Left ventricle myocardium inferior (tissue), 1 donor: ENCODE measurements around the gene GABPB2. TPM values are rescaled to one million over a fixed set of nuclear protein-coding genes. Genes with fewer than 3 reads are reported as not detected.

Experiments used
- DNase-seq: peaks from one replicate; pipeline ENCODE4 v3.0.0-alpha.2; 2020
- H3K27ac ChIP-seq: fragments of 200-600 bp; replicated peaks from 2 replicates; pipeline ENCODE4 v1.8.0; 2021
- H3K27me3 ChIP-seq: fragments of 200-600 bp; 2 replicates; pipeline ENCODE4 v1.8.0; 2021; ENCODE audit warnings: low read depth
- H3K36me3 ChIP-seq: fragments of 200-600 bp; 2 replicates; pipeline ENCODE4 v1.8.0; 2021
- H3K4me1 ChIP-seq: fragments of 200-600 bp; 2 replicates; pipeline ENCODE4 v1.8.0; 2021
- H3K4me3 ChIP-seq: fragments of 200-600 bp; 2 replicates; pipeline ENCODE4 v1.8.0; 2021; ENCODE audit warnings: mild to moderate bottlenecking, moderate library complexity
- H3K9me3 ChIP-seq: fragments of 200-600 bp; replicated peaks from 2 replicates; pipeline ENCODE4 v1.8.0; 2021
- CTCF ChIP-seq: fragments of 200-600 bp; IDR thresholded peaks from 2 replicates; pipeline ENCODE4 v1.8.0; 2021; ENCODE audit warnings: antibody characterized with exemption, mild to moderate bottlenecking, borderline replicate concordance
- intact Hi-C: fragments of 100-400 bp; cut with micrococcal nuclease; formaldehyde crosslinking; loops from one replicate; pipeline ENCODE4 v1.11.0; 2022
- long read RNA-seq: library from polyadenylated mRNA; unstranded; transcript quantifications from one replicate; pipeline ENCODE4 v2.0.0, GENCODE V29; 2021
- total RNA-seq: library from RNA; stranded (reverse); fragmentation: NEBNext Ultra II Directional; extraction: Animal tissue kit (Norgen Biotek cat#: 25700); gene quantifications from one replicate; pipeline ENCODE4 v1.2.1, GENCODE V29; 2021
- donor health status: DM: no; HTN: yes; CAD: no; lungs with severe emphysema.

GABPB2 gene
- total RNA-seq = 12.2 TPM
- long read RNA-seq, partial matches to known transcripts = 1 of 4 reads
- long read RNA-seq, other reads (novel, unspliced or antisense) = 3 of 4 reads

GRCh38 chr1:151070474-151071276, at the start of gene GABPB2:
TSS of gene GABPB2 (plus strand) at chr1:151070761. CDS start at chr1:151088190, 17,429 bp downstream.
- peak; percentile 94 for TF ChIP-seq CTCF
- Histone ChIP-seq H3K27me3 (no peaks in the 10 kb centered on the region), H3K27ac (peak within 1 kb of the TSS; percentile 99), H3K9me3 (no peaks in the 10 kb centered on the region), H3K36me3 (peaks cover 23% of the 10 kb centered on the region), H3K4me1 (peaks cover 26% of the 10 kb centered on the region), H3K4me3 (peak within 1 kb of the TSS; percentile 80)
- intact Hi-C loops = no loop called here
- DNase-seq = peak; percentile 93

DNA sequence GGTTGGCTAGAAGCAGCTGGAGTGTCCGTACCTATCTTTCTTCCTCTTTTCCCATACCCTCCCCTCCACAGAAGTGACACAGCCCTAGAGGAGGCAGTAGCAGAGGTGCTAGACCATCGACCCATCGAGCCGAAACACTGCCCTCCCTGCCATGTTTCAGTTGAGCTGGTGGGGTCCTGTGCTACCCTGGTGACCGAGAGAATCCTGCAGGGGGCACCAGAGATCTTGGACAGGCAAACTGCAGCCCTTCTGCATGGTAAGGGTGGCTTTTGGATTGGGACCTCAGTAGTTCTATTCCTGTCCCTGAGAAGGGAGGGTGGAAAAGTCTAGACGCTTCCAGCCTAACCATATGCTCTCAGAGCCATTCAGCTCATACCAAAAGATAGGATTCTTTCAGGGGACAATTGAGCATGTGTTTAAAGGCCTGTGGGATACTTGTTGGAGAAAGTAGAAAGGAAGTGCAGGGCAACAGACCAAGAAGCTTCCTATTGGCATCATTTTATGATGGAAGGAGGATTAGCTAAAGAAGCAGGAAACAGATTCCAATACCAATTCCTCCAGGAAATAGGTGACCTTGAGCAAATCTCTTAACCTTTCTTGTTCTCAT, 45.9 kb upstream of the GABPB2 start:
- intact Hi-C loops = no loop called here
- peaks cover 47% of the 10 kb centered on the region for H3K36me3 ChIP-seq
- peak; percentile 78 for DNase-seq
- peaks cover 25% of the 10 kb centered on the region for H3K4me1 ChIP-seq
- no peaks in the 10 kb centered on the region for H3K27me3 ChIP-seq
- no peaks in the 10 kb centered on the region for H3K9me3 ChIP-seq
- TF ChIP-seq CTCF = peak; percentile 78
- no peak overlapping the region for H3K4me3 ChIP-seq
- H3K27ac ChIP-seq = peak overlapping the region; percentile 85

- DNase-seq = no peak
- Histone ChIP-seq H3K27me3 (no peaks in the 10 kb centered on the region), H3K36me3 (peaks cover 63% of the 10 kb centered on the region), H3K27ac (no peak overlapping the region), H3K9me3 (no peaks in the 10 kb centered on the region), H3K4me1 (peaks cover 25% of the 10 kb centered on the region), H3K4me3 (no peak overlapping the region)
- no peak for TF ChIP-seq CTCF
- intact Hi-C loops = no loop called here
Measured at GRCh38 chr1:151026460-151026859, 44.1 kb upstream of the GABPB2 start.

- Histone ChIP-seq H3K4me3 (no peak overlapping the region), H3K27ac (no peak overlapping the region), H3K36me3 (peaks cover 77% of the 10 kb centered on the region), H3K9me3 (no peaks in the 10 kb centered on the region), H3K27me3 (no peaks in the 10 kb centered on the region), H3K4me1 (peaks cover 23% of the 10 kb centered on the region)
- no peak for DNase-seq
- TF ChIP-seq CTCF = no peak
- intact Hi-C loops = no loop called here
Measured at GRCh38 chr1:151032164-151032563, 38.4 kb upstream of the GABPB2 start.

DNA sequence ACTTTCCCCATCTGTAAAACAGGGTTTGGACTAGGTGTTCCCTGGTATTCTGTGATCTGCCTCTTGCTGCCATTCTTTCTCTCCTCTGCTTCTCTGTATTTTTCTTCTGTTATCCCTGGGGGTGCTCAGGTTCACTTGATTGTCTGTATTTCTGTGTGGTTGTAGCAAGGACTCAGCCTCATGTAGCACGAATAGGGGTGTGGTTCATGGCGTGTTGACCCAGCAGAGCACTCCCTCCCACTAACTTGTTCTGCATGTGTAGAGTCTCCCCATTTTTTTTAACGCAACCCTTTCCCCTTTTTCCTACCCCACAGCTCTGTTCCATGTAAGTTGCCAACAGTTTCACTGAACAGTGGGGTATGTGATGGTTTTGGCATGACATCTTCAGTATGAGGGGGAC, 35.4 kb upstream of the GABPB2 start:
- no peak for DNase-seq
- Histone ChIP-seq H3K9me3 (no peaks in the 10 kb centered on the region), H3K27me3 (no peaks in the 10 kb centered on the region), H3K36me3 (peaks cover 50% of the 10 kb centered on the region), H3K27ac (peak overlapping the region; percentile 47), H3K4me1 (peaks cover 29% of the 10 kb centered on the region), H3K4me3 (no peak overlapping the region)
- intact Hi-C loops = no loop called here
- no peak for TF ChIP-seq CTCF
